B cell (primary cell): Measurements from ENCODE around the gene GNS. TPM values are rescaled to one million over a fixed set of nuclear protein-coding genes. Genes with fewer than 3 reads are reported as not detected.

Experiments used
- ATAC-seq: fragments of 200-7000 bp; cut with Tn5 transposase; one replicate; pipeline ENCODE4 v1.10.0; 2021; ENCODE audit warnings: low read depth, mild to moderate bottlenecking, moderate number of reproducible peaks, moderate library complexity
- CTCF ChIA-PET: fragments of 350-600 bp; sonication (Branson Sonifier 250); formaldehyde crosslinking; loops from one replicate; lab custom pipeline; 2021; ENCODE audit warnings: antibody characterized with exemption, inconsistent platforms; lab: Charles Lee
- POLR2A ChIA-PET: fragments of 350-600 bp; sonication (Branson Sonifier 250); formaldehyde crosslinking; loops from one replicate; lab custom pipeline; 2021; ENCODE audit warnings: antibody characterized with exemption; lab: Charles Lee
- DNase-seq: peaks from one replicate; pipeline ENCODE4 v3.0.0; 2013
- H2AFZ ChIP-seq: 2 replicates; pipeline ENCODE4 v1.6.1; 2012; ENCODE audit warnings: mild to moderate bottlenecking, low read depth, low read length; ENCODE audit not compliant: insufficient read depth, poor library complexity, severe bottlenecking
- H3K27ac ChIP-seq, 2 donors: 1 replicate in 1 of 2; 2 replicates in 1 of 2; pipeline ENCODE4 v1.5.1; 2012 to 2013; ENCODE audit warnings: low read length in 2 of 2, mild to moderate bottlenecking in 2 of 2, moderate library complexity in 1 of 2
- H3K27me3 ChIP-seq, 4 experiments: fragments of 200-600 bp in 1 of 4; sonication (generic) in 1 of 4; replicated peaks in 1 of 4; 1 replicate in 2 of 4; 2 replicates in 2 of 4; pipeline versions ENCODE4 v1.6.1 to v1.7.0; 2013 to 2016; ENCODE audit warnings: low read length in 3 of 4, mild to moderate bottlenecking in 2 of 4, mixed read lengths in 1 of 4, moderate library complexity in 1 of 4; ENCODE audit not compliant: insufficient read depth in 4 of 4, control insufficient read depth in 3 of 4; ENCODE audit errors: control extremely low read depth in 1 of 4
- H3K36me3 ChIP-seq, 2 experiments: replicated peaks in 1 of 2; 1 replicate in 1 of 2; 2 replicates in 1 of 2; pipeline versions ENCODE4 v1.6.1 to v1.7.1; 2013; ENCODE audit warnings: low read length in 1 of 2; ENCODE audit not compliant: insufficient read depth in 2 of 2, control insufficient read depth in 1 of 2; ENCODE audit errors: control extremely low read depth in 1 of 2, extremely low read depth in 1 of 2
- H3K4me1 ChIP-seq, 2 donors: fragments of 200-600 bp in 1 of 2; sonication (generic) in 1 of 2; 1 replicate in 1 of 2; 2 replicates in 1 of 2; pipeline versions ENCODE4 v1.5.1 to v1.6.1; 2013 to 2017; ENCODE audit warnings: low read length in 2 of 2; ENCODE audit not compliant: control insufficient read depth in 2 of 2, insufficient read depth in 2 of 2
- H3K4me2 ChIP-seq: replicated peaks from 2 replicates; pipeline ENCODE3; 2012; ENCODE audit warnings: mild to moderate bottlenecking, low read depth, low read length; ENCODE audit not compliant: poor library complexity, severe bottlenecking
- H3K4me3 ChIP-seq, 5 experiments: fragments of 200-600 bp in 1 of 5; sonication (generic) in 1 of 5; 1 replicate in 3 of 5; 2 replicates in 2 of 5; pipeline versions ENCODE4 v1.5.1 to v1.7.0; 2011 to 2016; ENCODE audit warnings: low read length in 4 of 5, mild to moderate bottlenecking in 4 of 5, low read depth in 2 of 5, control low read depth in 1 of 5, moderate library complexity in 1 of 5; ENCODE audit not compliant: insufficient read depth in 1 of 5; ENCODE audit errors: control extremely low read depth in 1 of 5, extremely low read depth in 1 of 5
- H3K79me2 ChIP-seq: fragments of 200-600 bp; sonication (generic); one replicate; pipeline ENCODE4 v1.6.0; 2016; ENCODE audit warnings: low read length; ENCODE audit not compliant: control insufficient read depth, insufficient read depth
- H3K9ac ChIP-seq: fragments of 200-600 bp; sonication (generic); 2 replicates; pipeline ENCODE4 v1.6.1; 2017; ENCODE audit warnings: mild to moderate bottlenecking, low read length, moderate library complexity
- H3K9me3 ChIP-seq, 3 donors: one replicate each; pipeline versions ENCODE4 v1.6.1 to v1.7.1; 2013; ENCODE audit warnings: low read length in 2 of 3; ENCODE audit not compliant: control insufficient read depth in 2 of 3, insufficient read depth in 1 of 3; ENCODE audit errors: control extremely low read depth in 1 of 3
- H4K20me1 ChIP-seq: 2 replicates; pipeline ENCODE4 v1.6.0; 2012; ENCODE audit warnings: mild to moderate bottlenecking, low read length; ENCODE audit not compliant: insufficient read depth, control insufficient read depth, poor library complexity, severe bottlenecking
- H3K27ac Mint-ChIP-seq: one replicate; pipeline ENCODE4 v1.8.0; 2021; ENCODE audit warnings: mixed read lengths
- H3K27me3 Mint-ChIP-seq: one replicate; pipeline ENCODE4 v1.8.0; 2021; ENCODE audit warnings: mixed read lengths
- H3K4me1 Mint-ChIP-seq: one replicate; pipeline ENCODE4 v1.8.0; 2021; ENCODE audit warnings: mixed read lengths
- H3K4me3 Mint-ChIP-seq: one replicate; pipeline ENCODE4 v1.8.0; 2021; ENCODE audit warnings: mixed read lengths
- H3K9me3 Mint-ChIP-seq: one replicate; pipeline ENCODE4 v1.8.0; 2022; ENCODE audit warnings: mixed read lengths; ENCODE audit not compliant: insufficient read depth
- CTCF ChIP-seq: fragments of 200-600 bp; IDR thresholded peaks from one replicate; pipeline ENCODE4 v1.8.0; 2022; ENCODE audit warnings: antibody characterized with exemption, mild to moderate bottlenecking
- EZH2 ChIP-seq: IDR thresholded peaks from 2 replicates; pipeline ENCODE4 v1.6.1; 2012; ENCODE audit warnings: borderline replicate concordance, low read depth, mild to moderate bottlenecking, moderate library complexity, low read length; ENCODE audit not compliant: insufficient read depth, poor library complexity, severe bottlenecking
- WGBS: methylation state at CpG from one replicate; pipeline ENCODE4 v1.1.5; 2013; ENCODE audit warnings: missing lambda C conversion rate; ENCODE audit not compliant: insufficient coverage; 5-methylcytosine and 5-hydroxymethylcytosine counted together
- intact Hi-C: fragments of 100-400 bp; cut with micrococcal nuclease; formaldehyde crosslinking; loops from one replicate; pipeline ENCODE4 v1.10.0; 2022
- polyA plus RNA-seq: library from polyadenylated mRNA; depleted of rRNA; stranded (reverse); fragments of >200 nt; gene quantifications from 2 replicates; pipeline ENCODE4 v1.2.3, GENCODE V29; 2012
- total RNA-seq, 2 donors: library from RNA; stranded (reverse); fragments of 120-200 nt in 1 of 2; gene quantifications; 1 replicate in 1 of 2; 2 replicates in 1 of 2; pipeline versions ENCODE4 v1.2.3 to v1.2.4, GENCODE V29; 2013 to 2022

Gene GNS
- total and polyA plus RNA-seq, 2 donors (not counting 1 experiment from before 2014, with no cell fraction given): 7.0 to 26.7 TPM

DNA sequence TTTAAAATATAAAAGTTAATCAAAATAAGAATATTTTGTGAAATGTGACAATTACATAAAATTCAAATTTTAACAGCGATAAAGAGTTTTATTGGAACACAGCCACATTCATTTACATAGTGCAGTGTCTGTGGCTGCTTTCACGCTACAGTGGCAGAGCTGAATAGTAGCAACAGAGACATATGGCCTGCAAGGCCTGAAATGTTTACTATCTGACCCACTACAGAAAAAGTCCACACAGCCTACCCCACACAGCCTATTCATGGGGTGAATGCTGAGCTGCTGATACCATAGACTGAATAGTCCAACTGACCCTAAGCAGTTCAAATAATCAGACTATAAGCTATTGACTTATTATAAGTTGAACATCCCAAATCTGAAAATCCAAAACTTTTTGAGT, 13.2 kb downstream of the GNS start:
- POLR2A ChIA-PET: interaction anchor here (0.6 kb wide), 1 partner anchor 91 kb away, joined by 11 read pairs; no protein-coding TSS in a partner anchor
- no peak overlapping the region for H3K4me3 ChIP-seq
- TF ChIP-seq CTCF (no peak), EZH2 (no peak)
- ATAC-seq: no peak
- H3K4me1 ChIP-seq: no peaks in the 10 kb centered on the region
- H2AFZ ChIP-seq: no peak overlapping the region
- CTCF ChIA-PET: no interaction called here
- no peaks in the 10 kb centered on the region for H3K27me3 ChIP-seq
- no peak overlapping the region for H3K27ac ChIP-seq
- H3K27ac Mint-ChIP-seq: no peak overlapping the region
- intact Hi-C loops: no loop called here
- no peaks in the 10 kb centered on the region for H3K9me3 Mint-ChIP-seq
- WGBS: 100% methylated on average over 1 of the region's 2 CpGs
- no peaks in the 10 kb centered on the region for H3K4me1 Mint-ChIP-seq
- H4K20me1 ChIP-seq: no peaks in the 10 kb centered on the region
- H3K36me3 ChIP-seq: peaks cover 9 to 37% of the 10 kb centered on the region in 2 experiments
- H3K4me3 Mint-ChIP-seq: no peak overlapping the region
- H3K27me3 Mint-ChIP-seq: no peaks in the 10 kb centered on the region
- H3K4me2 ChIP-seq: no peak overlapping the region
- H3K79me2 ChIP-seq: no peaks in the 10 kb centered on the region
- DNase-seq: no peak
- H3K9ac ChIP-seq: no peak overlapping the region
- no peaks in the 10 kb centered on the region for H3K9me3 ChIP-seq

DNA sequence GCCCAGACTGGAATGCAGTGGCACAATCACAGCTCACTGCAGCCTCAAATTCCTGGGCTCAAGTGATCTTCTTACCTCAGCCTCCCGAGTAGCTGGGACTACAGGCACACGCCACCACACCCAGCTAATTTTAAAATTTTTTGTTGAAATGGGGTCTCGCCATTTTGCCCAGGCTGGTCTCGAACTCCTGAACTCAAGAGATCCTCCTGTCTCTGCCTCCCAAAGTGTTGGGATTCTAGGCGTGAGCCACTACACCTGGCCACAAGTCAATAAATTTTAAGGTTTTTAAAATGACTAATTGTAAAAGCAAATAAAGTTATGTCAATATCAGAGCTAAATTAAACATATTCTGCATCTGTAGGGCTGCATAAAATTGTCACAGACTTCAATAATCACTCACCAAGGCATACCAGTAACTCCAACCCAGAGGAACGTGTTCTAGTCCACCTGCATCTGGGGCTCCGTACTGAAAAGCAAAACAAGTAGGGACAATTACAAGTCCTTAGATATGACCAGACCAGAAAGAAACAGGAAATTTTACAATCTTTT, 13.9 kb downstream of the GNS start:
- TF ChIP-seq CTCF (no peak), EZH2 (no peak)
- no peaks in the 10 kb centered on the region for H3K9me3 ChIP-seq
- no peak overlapping the region for H3K9ac ChIP-seq
- DNase-seq (no peak), ATAC-seq (no peak)
- no peak overlapping the region for H3K4me3 ChIP-seq
- no peak overlapping the region for H3K4me2 ChIP-seq
- WGBS: 100% methylated on average over 4 of the region's 7 CpGs
- Mint-ChIP-seq H3K4me3 (no peak overlapping the region), H3K4me1 (no peaks in the 10 kb centered on the region), H3K27me3 (no peaks in the 10 kb centered on the region), H3K9me3 (no peaks in the 10 kb centered on the region), H3K27ac (no peak overlapping the region)
- peaks cover 8 to 33% of the 10 kb centered on the region in 2 experiments for H3K36me3 ChIP-seq
- ChIA-PET CTCF (no interaction called here), POLR2A (interaction anchor here (0.6 kb wide), 1 partner anchor 91 kb away, joined by 11 read pairs; no protein-coding TSS in a partner anchor)
- H4K20me1 ChIP-seq: no peaks in the 10 kb centered on the region
- H3K79me2 ChIP-seq: no peaks in the 10 kb centered on the region
- no peak overlapping the region for H2AFZ ChIP-seq
- H3K27ac ChIP-seq: no peak overlapping the region
- no peaks in the 10 kb centered on the region for H3K27me3 ChIP-seq
- no peaks in the 10 kb centered on the region for H3K4me1 ChIP-seq
- intact Hi-C loops: no loop called here
